HG02571 (cell line): ENCODE measurements around the gene RABL6.
"Not testable (repeated sequence)": the region's sequence is repeated elsewhere in the genome, so short reads cannot be mapped to it uniquely, and the experiment has no call there.

Experiments
- ATAC-seq: cut with Tn5 transposase; IDR thresholded peaks from one replicate; pipeline ENCODE4 v1.9.1; 2021; ENCODE audit warnings: mild to moderate bottlenecking, moderate library complexity; ENCODE audit not compliant: unreplicated experiment

Gene RABL6

GRCh38 chr9:136793086-136793946 lies 14.4 kb upstream of the RABL6 start:
- no peak for ATAC-seq

DNA sequence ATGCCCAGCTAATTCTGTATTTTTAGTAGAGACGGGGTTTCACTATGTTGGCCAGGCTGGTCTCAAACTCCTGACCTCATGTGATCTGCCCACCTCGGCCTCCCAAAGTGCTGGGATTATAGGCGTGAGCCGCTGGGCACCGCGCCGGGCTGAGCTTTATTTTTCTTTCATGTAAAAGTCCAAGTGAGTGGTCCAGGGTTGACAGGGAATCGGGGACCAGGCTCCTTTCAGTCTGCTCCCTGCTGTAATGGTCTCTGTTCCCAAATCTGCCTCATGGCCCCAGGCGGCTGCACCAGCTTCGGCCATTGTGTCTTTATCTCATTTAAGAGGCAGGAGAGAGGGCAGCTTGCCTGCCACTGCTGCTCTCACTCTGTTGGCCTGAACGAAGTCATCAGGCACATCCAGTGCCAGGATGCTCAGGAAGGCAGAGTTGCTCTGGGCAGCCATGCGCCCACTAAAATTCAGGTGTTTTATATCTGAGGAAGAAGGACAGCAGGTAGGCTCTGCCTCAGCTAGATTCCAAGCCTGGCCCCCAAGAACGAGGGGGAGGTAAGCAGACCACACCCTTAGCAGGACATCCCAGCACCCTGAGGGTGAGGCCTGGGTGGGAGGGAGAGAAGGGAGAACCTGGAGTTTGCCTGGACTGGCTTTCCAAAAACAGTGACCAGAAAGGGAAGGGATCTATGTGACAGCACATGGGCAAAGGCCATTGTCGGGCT lies 13.3 kb upstream of the RABL6 start:
- no peak for ATAC-seq

DNA sequence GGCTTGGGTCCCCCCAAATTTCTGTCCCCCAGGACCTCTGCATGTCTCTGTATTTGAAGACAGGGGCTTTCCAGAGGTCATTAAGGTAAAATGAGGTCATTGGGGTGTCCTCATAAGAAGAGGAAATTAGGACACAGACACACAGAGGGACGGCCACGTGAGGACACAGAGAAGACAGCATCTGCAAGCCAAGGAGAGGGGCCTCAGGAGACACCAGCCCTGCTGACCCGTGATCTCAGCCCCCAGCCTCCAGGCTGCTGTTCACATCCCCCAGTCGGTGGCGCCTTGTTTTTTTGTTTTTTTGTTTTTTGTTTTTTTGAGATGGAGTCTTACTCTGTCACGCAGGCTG lies 12.8 kb upstream of the RABL6 start:
- ATAC-seq, result no peak

GRCh38 chr9:136796238-136796774 lies 11.4 kb upstream of the RABL6 start, which contains the start of gene CCDC183:
Gene CCDC183, plus strand, starts transcription at chr9:136796338. Its CDS starts 60 bp downstream, at chr9:136796398.
- no peak for ATAC-seq

GRCh38 chr9:136796775-136797347 lies 10.9 kb upstream of the RABL6 start:
- ATAC-seq, result not testable (repeated sequence)

GRCh38 chr9:136798708-136799078 lies 9.1 kb upstream of the RABL6 start:
- ATAC-seq, result no peak

GRCh38 chr9:136799079-136799853 lies 8.5 kb upstream of the RABL6 start:
- no peak for ATAC-seq

DNA sequence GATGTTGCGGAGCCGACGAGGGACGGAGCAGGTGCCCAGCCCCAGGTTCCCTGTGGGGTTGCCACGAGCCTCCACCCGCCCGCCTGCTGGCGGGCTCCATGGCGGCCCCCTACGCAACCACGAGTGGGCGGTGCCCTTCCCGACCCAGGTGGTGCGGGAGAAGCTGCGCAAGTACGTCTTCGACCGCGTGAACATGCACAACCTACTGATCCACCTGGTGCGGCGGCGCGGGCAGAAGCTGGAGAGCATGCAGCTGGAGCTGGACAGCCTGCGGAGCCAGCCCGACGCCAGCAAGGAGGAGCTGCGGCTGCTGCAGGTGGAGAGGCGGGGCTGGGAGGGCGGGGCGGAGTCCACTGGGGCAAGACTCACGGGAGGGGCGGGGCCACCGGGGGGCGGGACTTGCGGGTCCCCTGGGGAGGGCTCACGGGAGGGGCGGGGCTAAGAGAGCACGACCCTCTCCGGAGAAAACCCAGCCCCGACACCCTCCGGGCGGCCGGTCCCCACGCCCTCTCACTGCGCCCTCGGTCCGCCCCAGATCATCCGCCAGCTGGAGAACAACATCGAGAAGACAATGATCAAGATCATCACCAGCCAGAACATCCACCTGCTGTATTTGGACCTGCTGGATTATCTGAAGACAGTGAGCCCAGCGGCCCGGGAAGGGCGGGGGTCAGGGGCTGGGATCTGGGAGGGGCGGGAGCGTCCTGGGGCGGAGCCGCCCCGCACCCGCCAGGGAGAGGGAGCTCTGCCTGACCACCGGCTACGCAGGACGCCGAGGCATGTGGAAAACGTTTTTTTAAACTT lies 7.7 kb upstream of the RABL6 start:
- no peak for ATAC-seq

DNA sequence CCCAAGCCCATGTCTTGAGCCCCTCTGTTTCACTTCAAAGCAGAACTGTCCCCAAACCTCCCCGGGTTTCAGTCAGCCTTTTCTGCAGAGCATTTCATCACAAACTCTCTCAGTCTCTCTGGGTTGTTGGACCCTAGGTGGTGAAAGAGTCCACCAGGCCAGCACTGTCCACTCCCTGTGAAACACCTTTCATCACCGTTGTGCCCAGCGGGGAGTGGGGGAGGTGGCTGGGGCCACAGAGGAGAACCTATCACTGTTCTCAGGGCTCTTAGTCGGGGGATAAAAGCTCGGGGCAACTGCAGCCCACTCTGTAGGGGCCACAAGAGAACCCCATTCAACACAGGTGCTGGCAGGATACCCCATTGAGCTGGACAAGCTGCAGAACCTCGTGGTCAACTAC lies 5.4 kb upstream of the RABL6 start:
- no peak for ATAC-seq

DNA sequence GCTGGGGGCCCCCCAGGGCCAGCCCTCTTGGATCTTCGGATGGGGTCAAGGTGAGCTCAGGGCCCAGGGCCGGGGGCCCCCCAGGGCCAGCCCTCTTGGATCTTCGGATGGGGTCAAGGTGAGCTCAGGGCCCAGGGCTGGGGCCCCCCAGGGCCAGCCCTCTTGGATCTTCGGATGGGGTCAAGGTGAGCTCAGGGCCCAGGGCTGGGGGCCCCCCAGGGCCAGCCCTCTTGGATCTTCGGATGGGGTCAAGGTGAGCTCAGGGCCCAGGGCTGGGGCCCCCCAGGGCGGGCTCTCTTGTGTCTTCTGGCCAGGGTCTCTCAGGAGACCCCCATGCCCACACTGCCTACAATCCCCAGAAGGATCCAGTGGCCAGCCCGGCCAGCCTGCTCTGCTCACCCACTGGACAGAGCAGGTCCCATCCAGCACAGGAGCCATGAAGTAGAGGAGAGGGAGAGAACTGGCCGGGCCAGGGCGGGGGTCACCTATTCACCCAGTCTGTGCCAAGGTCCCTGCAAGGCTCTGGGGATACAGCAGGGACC lies 4.7 kb upstream of the RABL6 start:
- ATAC-seq, result not testable (repeated sequence)

DNA sequence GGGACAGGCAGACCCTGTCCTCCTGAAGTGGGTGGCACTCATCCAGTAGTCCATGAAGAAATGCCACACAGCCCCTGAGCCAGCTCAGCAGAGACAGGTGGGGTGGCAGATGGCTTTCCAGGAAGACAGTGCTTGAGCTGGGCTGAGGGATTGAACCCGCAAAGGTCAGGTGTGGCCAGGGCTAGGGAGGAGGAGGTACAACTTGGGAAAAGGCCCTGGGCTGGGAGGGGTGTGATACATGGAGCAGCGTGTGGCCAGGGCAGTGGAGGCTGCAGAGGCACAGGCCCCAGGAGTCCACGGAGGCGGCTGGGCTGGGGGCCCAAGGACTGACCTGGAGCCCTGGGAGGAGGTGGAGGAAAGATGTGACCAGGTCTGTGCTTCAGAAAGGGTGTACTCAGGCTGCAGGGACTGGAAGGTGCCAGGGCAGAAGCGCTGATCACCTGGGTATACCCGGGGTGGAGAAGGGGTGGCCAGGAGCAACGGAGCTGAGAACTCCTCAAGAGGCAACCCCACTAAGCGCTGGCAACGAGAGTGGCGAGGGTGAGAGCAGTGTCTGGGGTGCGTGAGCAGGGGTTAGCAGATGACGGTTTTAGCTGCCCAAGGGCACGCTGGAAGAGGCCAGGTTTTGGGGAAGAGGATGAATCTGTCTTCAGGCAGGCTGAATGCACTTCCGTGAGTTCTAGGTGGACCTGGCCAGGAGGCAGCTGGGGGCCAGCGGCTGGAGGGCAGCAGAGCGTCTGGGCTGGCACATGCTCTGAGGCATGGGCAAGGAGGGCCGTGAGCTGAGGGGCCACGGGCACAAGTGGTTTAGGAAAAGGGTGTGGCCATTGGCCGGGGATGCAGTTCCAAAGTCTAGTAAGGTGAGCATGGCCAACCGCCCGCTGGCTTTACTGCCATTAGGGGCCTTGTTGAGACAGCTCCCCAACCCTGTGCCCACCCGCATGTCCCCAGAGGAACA lies 3.9 kb upstream of the RABL6 start:
- no peak for ATAC-seq

DNA sequence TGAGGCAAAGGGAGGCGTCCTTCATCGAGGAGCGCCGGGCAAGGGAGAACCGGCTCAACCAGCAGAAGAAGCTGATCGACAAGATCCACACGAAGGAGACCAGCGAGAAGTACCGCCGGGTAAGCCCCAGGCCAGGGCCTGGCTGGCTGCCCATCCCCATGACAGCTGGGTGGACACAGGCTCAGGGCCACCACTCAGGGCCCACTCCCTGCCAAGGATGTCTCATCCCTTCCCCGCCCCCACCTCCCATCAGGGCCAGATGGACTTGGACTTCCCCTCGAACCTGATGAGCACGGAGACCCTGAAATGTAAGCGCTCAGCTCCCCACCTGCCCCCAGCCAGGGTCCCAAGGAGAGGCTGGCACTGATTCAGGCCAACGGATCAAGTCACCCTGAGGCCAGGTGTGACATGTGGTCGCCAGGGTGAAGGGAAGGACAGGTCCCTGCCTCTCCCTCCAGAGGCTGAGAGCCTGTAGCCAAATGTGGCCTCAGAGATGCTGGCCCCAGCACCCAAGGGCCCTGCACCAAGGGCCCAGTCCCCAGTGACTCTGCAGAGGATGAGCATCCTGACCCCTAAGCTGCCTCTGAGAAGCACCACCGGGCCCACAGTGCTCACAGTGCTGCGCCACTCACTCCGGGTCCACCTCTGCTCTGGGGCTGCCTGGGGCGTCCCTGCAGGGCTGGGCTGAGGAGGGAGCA lies 3.1 kb upstream of the RABL6 start:
- ATAC-seq, result no peak

- ATAC-seq, result no peak
Observed at GRCh38 chr9:136805207-136805740, 2.5 kb upstream of the RABL6 start.

DNA sequence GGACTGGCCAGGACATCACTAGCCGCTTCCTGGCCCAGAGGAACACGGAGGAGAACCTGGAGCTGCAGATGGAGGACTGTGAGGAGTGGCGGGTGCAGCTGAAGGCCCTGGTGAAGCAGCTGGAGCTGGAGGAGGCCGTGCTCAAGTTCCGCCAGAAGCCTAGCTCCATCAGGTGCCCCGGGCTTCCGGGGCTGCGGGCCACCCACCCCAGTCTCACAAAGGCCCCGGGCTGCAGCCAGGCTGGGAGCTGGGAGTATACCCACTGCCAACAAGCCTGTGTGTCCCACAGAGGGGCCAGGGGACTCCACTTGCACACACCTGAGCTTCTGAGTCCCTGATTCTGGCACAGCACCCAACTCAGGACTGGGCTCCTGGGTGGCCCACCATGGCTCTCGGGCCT lies 1.7 kb upstream of the RABL6 start:
- no peak for ATAC-seq

DNA sequence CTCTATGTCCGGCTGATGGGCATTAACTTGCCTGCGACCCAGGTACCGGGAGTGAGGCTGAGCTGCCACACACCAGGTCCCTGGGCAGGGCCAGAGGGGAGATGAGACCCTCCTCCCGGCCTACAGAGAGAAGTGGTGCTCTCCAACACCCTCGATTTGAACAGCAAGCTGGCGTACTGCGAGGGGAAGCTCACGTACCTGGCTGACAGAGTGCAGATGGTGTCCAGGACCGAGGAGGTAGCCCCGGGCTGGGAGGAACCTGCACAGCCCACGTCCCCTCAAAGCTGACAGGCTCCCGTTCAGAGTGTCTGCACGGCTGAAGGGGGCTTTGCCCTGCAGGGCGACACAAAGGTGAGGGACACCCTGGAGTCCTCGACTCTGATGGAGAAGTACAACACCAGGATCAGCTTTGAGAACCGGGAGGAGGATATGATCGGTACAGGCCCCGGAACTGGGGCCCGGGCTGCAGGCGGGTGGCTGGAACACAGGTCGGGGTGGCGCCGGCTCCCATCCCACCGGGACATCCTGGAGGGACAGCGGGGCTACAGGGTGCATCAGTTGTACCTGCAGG lies 1.0 kb upstream of the RABL6 start:
- no peak for ATAC-seq

DNA sequence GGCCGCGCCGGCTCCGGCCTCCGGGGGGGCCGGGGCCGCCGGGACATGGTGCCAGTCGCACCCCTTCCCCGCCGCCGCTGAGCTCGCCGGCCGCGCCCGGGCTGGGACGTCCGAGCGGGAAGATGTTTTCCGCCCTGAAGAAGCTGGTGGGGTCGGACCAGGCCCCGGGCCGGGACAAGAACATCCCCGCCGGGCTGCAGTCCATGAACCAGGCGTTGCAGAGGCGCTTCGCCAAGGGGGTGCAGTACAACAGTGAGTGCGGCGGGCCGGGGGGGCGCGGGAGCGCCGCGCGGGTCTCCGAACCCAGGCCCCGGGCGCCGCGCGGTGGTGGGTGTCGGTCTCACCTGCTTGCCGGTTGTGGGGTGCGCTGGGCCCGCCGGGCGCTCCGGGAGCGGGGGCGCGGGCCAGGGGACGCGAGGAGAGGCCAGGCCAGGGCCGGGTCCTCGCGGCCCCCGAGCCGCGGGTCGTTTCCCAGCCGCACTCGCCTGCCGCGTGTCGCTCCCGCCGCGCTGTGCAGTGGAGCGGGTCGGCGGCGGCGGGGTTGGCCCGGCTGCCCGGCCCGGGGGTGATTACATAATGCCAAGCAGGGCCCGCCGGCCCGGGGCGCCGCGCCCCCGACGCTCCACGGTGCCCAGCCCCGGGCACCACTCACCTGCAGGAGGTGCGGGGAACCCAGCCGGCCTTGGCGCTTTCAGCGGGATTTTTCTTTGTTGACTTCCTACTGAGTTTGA lies 492 bp downstream of the RABL6 start:
- peak; percentile 29 for ATAC-seq

GRCh38 chr9:136808806-136809158 lies 1.0 kb downstream of the RABL6 start:
- no peak for ATAC-seq
